GM23248 (cell line): ENCODE measurements around the gene CLEC16A. TPM values are rescaled to one million over a fixed set of nuclear protein-coding genes. Genes with fewer than 3 reads are reported as not detected.

Experiments
- DNase-seq: peaks from one replicate; pipeline ENCODE4 v3.0.0-alpha.2; 2015
- H2AFZ ChIP-seq: fragments of 200-600 bp; sonication (generic); 2 replicates; pipeline ENCODE4 v1.6.1; 2016; ENCODE audit warnings: antibody characterized with exemption
- H3F3A ChIP-seq: fragments of 200-600 bp; sonication (generic); 2 replicates; pipeline ENCODE4 v1.6.1; 2016; ENCODE audit warnings: mild to moderate bottlenecking, antibody characterized with exemption, mixed run types; ENCODE audit not compliant: insufficient read depth
- H3K27ac ChIP-seq: fragments of 200-600 bp; sonication (generic); 2 replicates; pipeline ENCODE4 v1.5.1; 2016; ENCODE audit warnings: mild to moderate bottlenecking
- H3K27me3 ChIP-seq: fragments of 200-600 bp; sonication (generic); replicated peaks from 2 replicates; pipeline ENCODE4 v1.6.1; 2016; ENCODE audit warnings: mild to moderate bottlenecking; ENCODE audit not compliant: insufficient read depth
- H3K36me3 ChIP-seq: fragments of 200-600 bp; sonication (generic); 2 replicates; pipeline ENCODE4 v1.6.1; 2016; ENCODE audit warnings: low read depth, mild to moderate bottlenecking
- H3K4me1 ChIP-seq: fragments of 200-600 bp; sonication (generic); 2 replicates; pipeline ENCODE4 v1.6.1; 2016; ENCODE audit warnings: mild to moderate bottlenecking; ENCODE audit not compliant: insufficient read depth
- H3K4me2 ChIP-seq: fragments of 200-600 bp; sonication (generic); one replicate; pipeline ENCODE4 v1.6.1; 2016; ENCODE audit warnings: mild to moderate bottlenecking; ENCODE audit not compliant: unreplicated experiment
- H3K4me3 ChIP-seq: fragments of 200-600 bp; sonication (generic); 2 replicates; pipeline ENCODE4 v1.5.1; 2016; ENCODE audit warnings: mild to moderate bottlenecking
- H3K79me2 ChIP-seq: fragments of 200-600 bp; sonication (generic); 2 replicates; pipeline ENCODE4 v1.6.1; 2016; ENCODE audit warnings: mild to moderate bottlenecking; ENCODE audit not compliant: insufficient read depth
- H3K9ac ChIP-seq: fragments of 200-600 bp; sonication (generic); 2 replicates; pipeline ENCODE4 v1.6.1; 2016; ENCODE audit warnings: mild to moderate bottlenecking
- H3K9me2 ChIP-seq: fragments of 200-600 bp; sonication (generic); 2 replicates; pipeline ENCODE4 v1.6.1; 2016; ENCODE audit warnings: mixed run types, mild to moderate bottlenecking, moderate library complexity; ENCODE audit not compliant: insufficient read depth
- H3K9me3 ChIP-seq: fragments of 200-600 bp; sonication (generic); one replicate; pipeline ENCODE4 v1.6.1; 2017; ENCODE audit warnings: low read depth
- H4K20me1 ChIP-seq: fragments of 200-600 bp; sonication (generic); 2 replicates; pipeline ENCODE4 v1.6.0; 2016; ENCODE audit not compliant: insufficient read depth
- EZH2 ChIP-seq: fragments of 200-600 bp; sonication (generic); IDR thresholded peaks from 2 replicates; pipeline ENCODE4 v1.6.1; 2018; ENCODE audit warnings: antibody characterized with exemption, mild to moderate bottlenecking; ENCODE audit not compliant: insufficient read depth, poor library complexity, severe bottlenecking
- EZH2phosphoT487 ChIP-seq: fragments of 200-600 bp; sonication (generic); IDR thresholded peaks from 2 replicates; pipeline ENCODE4 v1.6.1; 2018; ENCODE audit warnings: antibody characterized with exemption, moderate library complexity, mild to moderate bottlenecking, low read depth; ENCODE audit not compliant: insufficient read depth
- WGBS, 2 experiments: methylation state at CpG; one replicate each; pipeline ENCODE4 v1.1.6; 2015 to 2017; ENCODE audit warnings: low lambda C conversion rate in 2 of 2, low coverage in 1 of 2; ENCODE audit errors: missing lambda C conversion rate in 2 of 2; 5-methylcytosine and 5-hydroxymethylcytosine counted together
- in situ Hi-C: fragments of 300-500 bp; cut with MboI; formaldehyde crosslinking; loops from 2 replicates; pipeline ENCODE4 v1.15.0; 2020
- polyA plus RNA-seq: library from polyadenylated mRNA; unstranded; fragments of >200 nt; fragmentation: Nextera tagmentation; extraction: Ambion mirVana; gene quantifications from 2 replicates; pipeline ENCODE4 v1.2.1, GENCODE V29; 2016
- total RNA-seq: library from RNA; depleted of rRNA; stranded (reverse); fragments of >200 nt; shearing (Covaris generic); gene quantifications from 2 replicates; pipeline ENCODE4 v1.2.3, GENCODE V29; 2014

Gene CLEC16A
- total and polyA plus RNA-seq, 2 experiments from 2014 or later: 13.2 to 21.4 TPM

DNA sequence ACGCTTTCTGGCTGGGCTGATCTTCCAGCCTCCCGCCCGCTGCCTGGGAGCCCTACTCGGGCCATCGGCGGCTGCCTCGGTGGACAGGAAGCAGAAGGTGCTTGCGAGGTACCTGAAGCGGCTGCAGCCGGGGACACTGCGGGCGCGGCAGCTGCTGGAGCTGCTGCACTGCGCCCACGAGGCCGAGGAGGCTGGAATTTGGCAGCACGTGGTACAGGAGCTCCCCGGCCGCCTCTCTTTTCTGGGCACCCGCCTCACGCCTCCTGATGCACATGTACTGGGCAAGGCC lies 36.7 kb upstream of the CLEC16A start:
- H2AFZ ChIP-seq: no peak overlapping the region
- TF ChIP-seq EZH2phosphoT487: no peak
- no peak for TF ChIP-seq EZH2
- in situ Hi-C loops: loop anchor here (25.0 kb wide), 1 partner anchor 645 kb away; no protein-coding TSS in a partner anchor

DNA sequence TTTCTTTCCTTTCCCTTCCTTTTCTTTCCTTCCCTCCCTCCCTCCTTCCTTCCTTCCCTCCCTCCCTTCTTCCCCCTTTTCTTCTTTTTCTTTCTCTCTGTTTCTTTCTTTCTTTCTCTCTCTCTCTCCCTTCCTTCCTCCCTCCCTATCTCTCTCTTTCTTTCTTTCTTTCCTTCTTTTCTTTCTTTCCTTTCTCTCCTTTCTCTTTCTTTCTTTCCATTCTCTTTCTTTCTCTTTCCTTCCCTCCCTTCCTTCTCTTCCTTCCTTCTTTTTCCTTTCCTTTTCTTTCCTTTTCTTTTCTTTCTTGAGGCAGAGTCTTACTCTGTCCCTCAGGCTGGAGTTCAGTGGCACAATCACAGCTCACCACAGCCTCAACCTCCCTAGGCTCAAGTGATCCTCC lies 33.1 kb upstream of the CLEC16A start:
- no peak for DNase-seq
- in situ Hi-C loops: loop anchor here (10.0 to 25.0 kb wide), 3 partner anchors 146 to 649 kb away; no protein-coding TSS in a partner anchor
- Histone ChIP-seq H3K9ac (no peak overlapping the region), H3F3A (no peaks in the 10 kb centered on the region), H3K9me3 (no peaks in the 10 kb centered on the region), H3K4me2 (no peak overlapping the region), H3K27me3 (0 out of 2 replicates have a peak, but pooled peaks cover 16% of the 10 kb centered on the region), H3K79me2 (no peaks in the 10 kb centered on the region), H4K20me1 (no peaks in the 10 kb centered on the region), H2AFZ (no peak overlapping the region), H3K4me1 (no peaks in the 10 kb centered on the region), H3K9me2 (no peaks in the 10 kb centered on the region), H3K4me3 (no peak overlapping the region), H3K27ac (no peak overlapping the region), H3K36me3 (no peaks in the 10 kb centered on the region)
- TF ChIP-seq EZH2: no peak
- TF ChIP-seq EZH2phosphoT487: no peak

More for the DNA sequence above, 36.7 kb upstream of the CLEC16A start:
- no peak overlapping the region for H3K4me2 ChIP-seq
- no peak overlapping the region for H3K9ac ChIP-seq
- 82 to 85% methylated on average over 18 to 20 of the region's 21 CpGs for WGBS, 2 experiments
- no peaks in the 10 kb centered on the region for H3K9me2 ChIP-seq
- H3K9me3 ChIP-seq: no peaks in the 10 kb centered on the region
- no peaks in the 10 kb centered on the region for H3K36me3 ChIP-seq
- H4K20me1 ChIP-seq: no peaks in the 10 kb centered on the region
- no peak overlapping the region for H3K27ac ChIP-seq
- 0 out of 2 replicates have a peak, but pooled peaks cover 16% of the 10 kb centered on the region for H3K27me3 ChIP-seq
- no peak for DNase-seq
- no peak overlapping the region for H3K4me3 ChIP-seq
- no peaks in the 10 kb centered on the region for H3K4me1 ChIP-seq
- H3F3A ChIP-seq: no peaks in the 10 kb centered on the region
- H3K79me2 ChIP-seq: no peaks in the 10 kb centered on the region

DNA sequence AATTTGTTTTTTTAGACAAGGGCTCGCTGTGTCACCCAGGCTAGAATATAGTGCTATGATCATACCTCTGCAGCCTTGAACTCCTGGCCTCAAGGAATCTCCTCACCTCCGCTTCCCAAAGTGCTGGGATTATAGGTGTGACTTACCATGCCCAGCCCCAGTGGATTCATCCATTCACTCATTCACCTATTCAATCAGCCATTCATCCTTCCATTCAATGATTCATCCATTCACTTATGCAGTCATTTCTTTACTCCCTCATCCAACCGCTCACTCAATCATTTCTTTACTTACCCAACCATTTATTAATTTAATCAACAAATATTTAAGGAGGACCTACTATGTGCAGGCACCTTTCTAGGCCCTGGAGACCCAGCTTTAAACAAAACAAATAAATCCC lies 27.8 kb upstream of the CLEC16A start:
- TF ChIP-seq EZH2phosphoT487 (no peak), EZH2 (no peak)
- Histone ChIP-seq H3K27me3 (0 out of 2 replicates have a peak, but pooled peaks cover 6% of the 10 kb centered on the region), H3K9ac (no peak overlapping the region), H4K20me1 (no peaks in the 10 kb centered on the region), H3K4me3 (no peak overlapping the region), H3K4me1 (no peaks in the 10 kb centered on the region), H3F3A (no peaks in the 10 kb centered on the region), H3K79me2 (no peaks in the 10 kb centered on the region), H3K9me2 (no peaks in the 10 kb centered on the region), H3K4me2 (no peak overlapping the region), H3K27ac (no peak overlapping the region), H3K36me3 (no peaks in the 10 kb centered on the region), H3K9me3 (no peaks in the 10 kb centered on the region), H2AFZ (no peak overlapping the region)
- no peak for DNase-seq
- 58 to 63% methylated on average over 3 of the region's 3 CpGs for WGBS, 2 experiments
- in situ Hi-C loops: loop anchor here (10.0 to 25.0 kb wide), 3 partner anchors 152 to 654 kb away; no protein-coding TSS in a partner anchor

GRCh38 chr16:10918294-10919002 lies 25.9 kb upstream of the CLEC16A start:
- Histone ChIP-seq H3F3A (0 out of 2 replicates have a peak, but pooled peaks cover 4% of the 10 kb centered on the region), H3K4me3 (no peak overlapping the region), H3K79me2 (no peaks in the 10 kb centered on the region), H4K20me1 (no peaks in the 10 kb centered on the region), H3K4me1 (peaks cover 11% of the 10 kb centered on the region), H3K9ac (no peak overlapping the region), H3K36me3 (no peaks in the 10 kb centered on the region), H3K4me2 (peak overlapping the region; percentile 46), H3K9me2 (no peaks in the 10 kb centered on the region), H2AFZ (peak overlapping the region; percentile 64; the same call in 1 of the 2 replicates), H3K9me3 (no peaks in the 10 kb centered on the region), H3K27me3 (no peaks in the 10 kb centered on the region), H3K27ac (no peak overlapping the region)
- peak; percentile 92 for DNase-seq
- in situ Hi-C loops: loop anchor here (10.0 to 25.0 kb wide), 3 partner anchors 154 to 656 kb away; no protein-coding TSS in a partner anchor
- TF ChIP-seq EZH2: no peak
- TF ChIP-seq EZH2phosphoT487: no peak
- 47% methylated on average over 21 of the region's 21 CpGs for WGBS, 2 experiments
